HG02763 (cell line): ENCODE results near the gene TMEM179.
"Not testable (repeated sequence)": the region's sequence is repeated elsewhere in the genome, so short reads cannot be mapped to it uniquely, and the experiment has no call there.

Source experiments
- ATAC-seq: cut with Tn5 transposase; IDR thresholded peaks from one replicate; pipeline ENCODE4 v1.9.1; 2021; ENCODE audit warnings: mild to moderate bottlenecking, moderate library complexity; ENCODE audit not compliant: unreplicated experiment

Gene TMEM179

GRCh38 chr14:104588066-104588857 is 16.3 kb downstream of the TMEM179 start:
- ATAC-seq, result no peak

- no peak for ATAC-seq
These were observed 16.9 kb downstream of the TMEM179 start for GRCh38 chr14:104587641-104588040.

- no peak for ATAC-seq
These were observed 17.5 kb downstream of the TMEM179 start for GRCh38 chr14:104586832-104587620.

GRCh38 chr14:104585966-104586697 is 18.4 kb downstream of the TMEM179 start:
- no peak for ATAC-seq

- no peak for ATAC-seq
These were observed 20.0 kb downstream of the TMEM179 start for GRCh38 chr14:104584557-104584956.

GRCh38 chr14:104583424-104584306 is 20.9 kb downstream of the TMEM179 start:
- no peak for ATAC-seq

- ATAC-seq, result no peak
These were observed 21.9 kb downstream of the TMEM179 start for GRCh38 chr14:104582662-104583061.

GRCh38 chr14:104582005-104582404 is 22.6 kb downstream of the TMEM179 start:
- no peak for ATAC-seq

GRCh38 chr14:104581521-104581920 is 23.1 kb downstream of the TMEM179 start:
- ATAC-seq, result no peak

GRCh38 chr14:104580961-104581360 is 23.6 kb downstream of the TMEM179 start:
- no peak for ATAC-seq

GRCh38 chr14:104579939-104580338 is 24.6 kb downstream of the TMEM179 start:
- ATAC-seq, result not testable (repeated sequence)

GRCh38 chr14:104579507-104579906 is 25.1 kb downstream of the TMEM179 start, which contains the start of gene C14orf180:
C14orf180 (plus strand) TSS chr14:104579764; CDS start chr14:104586431, 6,667 bp downstream.
- no peak for ATAC-seq

GRCh38 chr14:104578321-104578720 is 26.3 kb downstream of the TMEM179 start:
- no peak for ATAC-seq

- ATAC-seq, result no peak
These were observed 26.7 kb downstream of the TMEM179 start for GRCh38 chr14:104577847-104578301.

- ATAC-seq, result no peak
These were observed 27.1 kb downstream of the TMEM179 start for GRCh38 chr14:104577426-104577825.

GRCh38 chr14:104576970-104577332 is 27.6 kb downstream of the TMEM179 start:
- ATAC-seq, result no peak

- no peak for ATAC-seq
These were observed 28.2 kb downstream of the TMEM179 start for GRCh38 chr14:104576232-104576969.

GRCh38 chr14:104574978-104575583 is 29.5 kb downstream of the TMEM179 start:
- no peak for ATAC-seq

GRCh38 chr14:104574536-104574935 is 30.0 kb downstream of the TMEM179 start:
- ATAC-seq, result no peak
